Panc1 (cell line): ENCODE results near the gene CLDN5. TPM values are rescaled to one million over a fixed set of nuclear protein-coding genes. Genes with fewer than 3 reads are reported as not detected.

Source experiments
- ATAC-seq: fragments of 200-7000 bp; cut with Tn5 transposase; 2 replicates; pipeline ENCODE4 v1.9.1; 2020; ENCODE audit warnings: mild to moderate bottlenecking, moderate library complexity
- BruUV-seq: library from RNA; stranded (reverse); fragments of 400-500 nt; replicated peaks from 2 replicates; lab custom pipeline; 2021; lab: Mats Ljungman, UMichigan
- CTCF ChIA-PET: fragments of 300-600 bp; sonication (Branson Sonifier 250); formaldehyde crosslinking; loops from one replicate; lab custom pipeline; 2022; ENCODE audit warnings: antibody characterized with exemption; lab: Charles Lee
- POLR2A ChIA-PET: fragments of 300-600 bp; sonication (Branson Sonifier 250); formaldehyde crosslinking; loops from one replicate; lab custom pipeline; 2022; ENCODE audit warnings: antibody characterized with exemption; lab: Charles Lee
- DNase-seq: peaks from one replicate; pipeline ENCODE4 v3.0.0-alpha.2; 2010; ENCODE audit warnings: low read depth, low spot score
- H3K27ac ChIP-seq: 2 replicates; pipeline ENCODE4 v1.5.1; 2011; ENCODE audit warnings: mild to moderate bottlenecking, low read length, inconsistent platforms
- H3K27me3 ChIP-seq: fragments of 200-500 bp; sonication (Bioruptor generic); 2 replicates; pipeline ENCODE4 v1.6.0; 2014; ENCODE audit warnings: low read length, inconsistent platforms; ENCODE audit not compliant: control insufficient read depth, insufficient read depth
- H3K36me3 ChIP-seq: fragments of 200-500 bp; sonication (Bioruptor generic); 2 replicates; pipeline ENCODE4 v1.5.1; 2014; ENCODE audit warnings: inconsistent platforms, mild to moderate bottlenecking, low read length, moderate library complexity; ENCODE audit not compliant: control insufficient read depth, insufficient read depth
- H3K4me1 ChIP-seq: 2 replicates; pipeline ENCODE4 v1.5.1; 2011; ENCODE audit warnings: inconsistent platforms, mild to moderate bottlenecking, low read length, moderate library complexity; ENCODE audit not compliant: control insufficient read depth, insufficient read depth
- H3K4me3 ChIP-seq, 2 experiments: 2 replicates each; pipeline ENCODE4 v1.5.1; 2011 to 2012; ENCODE audit warnings: low read depth in 2 of 2, low read length in 2 of 2, mild to moderate bottlenecking in 2 of 2, inconsistent platforms in 1 of 2, moderate library complexity in 1 of 2
- H3K9me3 ChIP-seq: fragments of 200-500 bp; sonication (Bioruptor generic); 2 replicates; pipeline ENCODE4 v1.5.1; 2014; ENCODE audit warnings: low read depth, mild to moderate bottlenecking, inconsistent platforms, low read length, moderate library complexity; ENCODE audit not compliant: control insufficient read depth, insufficient read depth
- CTCF ChIP-seq: fragments of 450-650 bp; IDR thresholded peaks from 2 replicates; pipeline ENCODE4 v1.5.1; 2017; ENCODE audit warnings: mild to moderate bottlenecking
- POLR2AphosphoS5 ChIP-seq: IDR thresholded peaks from 2 replicates; pipeline ENCODE4 v1.6.1; 2012; ENCODE audit warnings: mild to moderate bottlenecking, low read depth, low read length, moderate library complexity
- REST ChIP-seq, 2 experiments: IDR thresholded peaks; 2 replicates each; pipeline ENCODE4 v1.6.1; 2011 to 2012; ENCODE audit warnings: low read depth in 2 of 2, control low read depth in 1 of 2, low read length in 1 of 2, mild to moderate bottlenecking in 1 of 2, moderate library complexity in 1 of 2; ENCODE audit not compliant: insufficient read depth in 1 of 2
- SIN3A ChIP-seq: IDR thresholded peaks from 2 replicates; pipeline ENCODE4 v1.6.1; 2012; ENCODE audit warnings: low read depth, mild to moderate bottlenecking, low read length, moderate library complexity, borderline replicate concordance; ENCODE audit not compliant: insufficient read depth
- TCF7L2 ChIP-seq: IDR thresholded peaks from 2 replicates; pipeline ENCODE4 v1.6.1; 2011; ENCODE audit warnings: mild to moderate bottlenecking, low read depth, low read length, inconsistent platforms
- in situ Hi-C: cut with HindIII; loops from 2 replicates; pipeline ENCODE4 v1.10.0; 2016; ENCODE audit warnings: low sequenced_read_pairs, low pct_unique_long_range_greater_than_20kb
- intact Hi-C: fragments of 100-400 bp; cut with micrococcal nuclease; formaldehyde crosslinking; loops from one replicate; pipeline ENCODE4 v1.10.0; 2022; ENCODE audit not compliant: unreplicated experiment
- total RNA-seq: library from RNA; stranded (reverse); gene quantifications from one replicate; pipeline ENCODE4 v1.2.1, GENCODE V29; 2021; ENCODE audit not compliant: unreplicated experiment

Gene CLDN5
- total RNA-seq, 1 experiment from 2014 or later = 0.18 TPM

GRCh38 chr22:19483481-19484244 is 40.5 kb downstream of the CLDN5 start:
- ChIA-PET POLR2A (no interaction called here), CTCF (no interaction called here)
- ATAC-seq = no peak
- Histone ChIP-seq H3K27ac (no peak overlapping the region), H3K27me3 (no peaks in the 10 kb centered on the region), H3K4me1 (no peaks in the 10 kb centered on the region), H3K36me3 (peaks cover 3% of the 10 kb centered on the region), H3K4me3 (no peak overlapping the region), H3K9me3 (no peaks in the 10 kb centered on the region)
- no TSS peak for BruUV-seq
- in situ Hi-C loops = no loop called here
- TF ChIP-seq CTCF (no peak), TCF7L2 (no peak), REST (IDR thresholded peaks at IDR 0.05; ENCODE audit: insufficient read depth in 1 of 2, low read depth in 2 of 2, low read length in 1 of 2) (no peak), POLR2AphosphoS5 (no peak), SIN3A (no peak)
- intact Hi-C loops = no loop called here
- DNase-seq = no peak

GRCh38 chr22:19482297-19482696 is 41.9 kb downstream of the CLDN5 start:
- POLR2A ChIA-PET = no interaction called here
- DNase-seq (no peak), ATAC-seq (no peak)
- intact Hi-C loops (no loop called here), in situ Hi-C loops (no loop called here)
- H3K4me1 ChIP-seq = peaks cover 2% of the 10 kb centered on the region; the same call in 1 of the 2 replicates
- no peaks in the 10 kb centered on the region for H3K9me3 ChIP-seq
- TF ChIP-seq REST (IDR thresholded peaks at IDR 0.05; ENCODE audit: insufficient read depth in 1 of 2, low read depth in 2 of 2, low read length in 1 of 2) (no peak), SIN3A (no peak)
- H3K4me3 ChIP-seq = no peak overlapping the region
- no peak overlapping the region for H3K27ac ChIP-seq
- H3K27me3 ChIP-seq = no peaks in the 10 kb centered on the region
- BruUV-seq = no TSS peak
- peaks cover 3% of the 10 kb centered on the region for H3K36me3 ChIP-seq
- CTCF ChIA-PET = no interaction called here
